GM12891 (cell line): ENCODE measurements around the gene GNAO1.

Experiments used
- POLR2A ChIP-seq: IDR thresholded peaks from 2 replicates; pipeline ENCODE4 v1.6.1; 2011; ENCODE audit warnings: low read depth, low read length, control low read depth
- POLR2AphosphoS5 ChIP-seq: IDR thresholded peaks from 2 replicates; pipeline ENCODE4 v1.6.1; 2011; ENCODE audit warnings: low read depth, low read length, control low read depth
- TAF1 ChIP-seq: IDR thresholded peaks from 2 replicates; pipeline ENCODE4 v1.6.1; 2011; ENCODE audit warnings: low read depth, low read length, control low read depth

DNA sequence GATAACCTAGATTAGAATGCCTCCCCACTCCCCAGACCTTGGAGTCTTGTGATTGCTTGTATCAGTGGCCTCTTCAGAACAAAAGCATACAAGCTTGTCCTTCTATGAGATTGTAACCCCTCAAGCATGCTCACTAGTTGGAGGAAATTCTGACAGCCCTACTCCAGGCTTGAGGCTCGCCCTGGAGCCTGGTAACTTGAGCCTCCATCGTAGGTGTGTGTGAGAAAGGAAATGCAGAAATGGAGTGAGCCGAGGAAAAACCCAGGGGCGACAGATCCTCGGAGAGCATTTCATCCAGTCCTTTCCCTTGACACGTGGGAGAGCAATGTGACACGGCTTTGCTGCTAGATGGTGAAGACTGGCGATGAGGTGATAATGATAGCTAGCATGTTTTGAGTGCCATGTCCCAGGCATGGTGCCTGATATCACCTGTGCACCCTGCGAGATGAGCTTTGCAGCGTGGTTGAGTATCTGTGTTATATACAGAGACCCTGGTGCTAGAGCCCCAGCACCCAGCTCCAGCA lies 31.2 kb downstream of the GNAO1 start:
- TF ChIP-seq POLR2A (no peak), POLR2AphosphoS5 (no peak), TAF1 (no peak)
